ENCODE measurements around the gene SHOC1.
"Not testable (repeated sequence)": the region's sequence is repeated elsewhere in the genome, so short reads cannot be mapped to it uniquely, and the experiment has no call there.

SHOC1 gene

DNA sequence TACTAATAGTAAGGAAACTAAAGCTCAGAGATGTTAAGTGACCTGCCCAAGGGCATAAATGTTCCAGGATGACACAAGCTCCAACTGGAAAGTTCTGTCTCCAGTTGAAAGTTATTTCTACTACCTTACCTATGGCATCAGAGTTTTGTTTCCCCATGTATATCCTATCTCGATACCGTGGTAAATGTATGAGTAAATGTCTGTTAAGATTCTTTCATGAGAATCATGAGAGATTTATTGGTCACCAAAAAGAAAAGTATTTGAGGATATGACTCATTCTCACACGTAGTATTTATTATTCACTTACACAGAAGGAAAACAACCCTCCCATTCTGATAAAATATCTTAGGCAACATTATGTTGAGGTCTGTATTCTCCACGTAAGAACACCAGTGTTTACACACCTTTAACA lies 11.1 kb upstream of the SHOC1 start:
- no peak for DNase-seq (ENCODE audit: insufficient read length, low spot score)
- no peak for FAIRE-seq

- FAIRE-seq (no peak), DNase-seq (ENCODE audit: insufficient read length, low spot score) (no peak)
Observed at GRCh38 chr9:111805262-111805661, 10.5 kb upstream of the SHOC1 start.

- no peak for FAIRE-seq
- DNase-seq (ENCODE audit: insufficient read length, low spot score) = no peak
Observed at GRCh38 chr9:111804636-111805035, 9.9 kb upstream of the SHOC1 start.

GRCh38 chr9:111803924-111804323 lies 9.2 kb upstream of the SHOC1 start:
- DNase-seq (ENCODE audit: insufficient read length, low spot score) (no peak), FAIRE-seq (no peak)

GRCh38 chr9:111799915-111800526 lies 5.3 kb upstream of the SHOC1 start:
- no peak for FAIRE-seq

DNA sequence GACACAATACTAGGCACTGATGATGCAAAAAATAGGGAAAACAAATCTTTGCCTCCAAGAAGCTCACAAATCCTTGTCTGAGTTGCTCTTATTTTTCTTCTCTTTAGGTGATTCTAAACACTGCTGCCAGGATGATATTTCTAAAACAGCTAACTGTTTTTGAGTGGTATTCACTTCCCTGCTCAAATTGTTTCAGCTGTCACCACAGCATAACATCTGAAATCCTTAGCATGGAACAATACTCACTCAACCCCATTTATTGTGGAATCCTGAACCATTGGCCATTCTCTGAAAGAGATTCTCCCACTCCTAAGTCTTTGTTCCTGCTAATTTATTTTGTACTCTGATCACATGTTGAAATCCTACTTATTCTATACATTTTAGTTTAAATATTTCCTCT lies 4.8 kb upstream of the SHOC1 start:
- DNase-seq (ENCODE audit: insufficient read length, low spot score) (no peak), FAIRE-seq (no peak)

More at GRCh38 chr9:111799915-111800526, 5.3 kb upstream of the SHOC1 start:
- DNase-seq (ENCODE audit: insufficient read length, low spot score) = no peak

GRCh38 chr9:111798786-111799185 lies 4.0 kb upstream of the SHOC1 start:
- DNase-seq (ENCODE audit: insufficient read length, low spot score) (no peak), FAIRE-seq (no peak)

- DNase-seq (ENCODE audit: insufficient read length, low spot score) (no peak), FAIRE-seq (no peak)
Observed at GRCh38 chr9:111795557-111795839, 761 bp upstream of the SHOC1 start.

DNA sequence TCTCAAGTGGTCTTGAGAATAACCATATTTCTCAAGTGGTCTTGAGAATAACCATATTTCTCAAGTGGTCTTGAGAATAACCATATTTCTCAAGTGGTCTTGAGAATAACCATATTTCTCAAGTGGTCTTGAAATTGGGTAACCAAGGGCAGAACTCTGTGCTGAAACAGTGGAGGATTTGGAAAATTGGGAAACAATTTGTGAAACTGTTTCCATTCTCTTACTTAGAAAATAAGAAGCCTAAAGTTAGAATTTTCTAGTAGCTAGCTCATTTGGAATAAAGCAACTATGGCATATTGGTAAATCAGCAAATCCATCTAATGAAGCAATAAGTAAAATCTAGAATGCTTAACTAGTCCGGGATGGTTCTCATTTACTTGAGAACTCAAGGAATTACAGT lies 2.9 kb downstream of the SHOC1 start:
- not testable (repeated sequence) for DNase-seq (ENCODE audit: insufficient read length, low spot score); FAIRE-seq

- DNase-seq (ENCODE audit: insufficient read length, low spot score) = no peak
- no peak for FAIRE-seq
Observed at GRCh38 chr9:111789881-111790280, 4.9 kb downstream of the SHOC1 start.

DNA sequence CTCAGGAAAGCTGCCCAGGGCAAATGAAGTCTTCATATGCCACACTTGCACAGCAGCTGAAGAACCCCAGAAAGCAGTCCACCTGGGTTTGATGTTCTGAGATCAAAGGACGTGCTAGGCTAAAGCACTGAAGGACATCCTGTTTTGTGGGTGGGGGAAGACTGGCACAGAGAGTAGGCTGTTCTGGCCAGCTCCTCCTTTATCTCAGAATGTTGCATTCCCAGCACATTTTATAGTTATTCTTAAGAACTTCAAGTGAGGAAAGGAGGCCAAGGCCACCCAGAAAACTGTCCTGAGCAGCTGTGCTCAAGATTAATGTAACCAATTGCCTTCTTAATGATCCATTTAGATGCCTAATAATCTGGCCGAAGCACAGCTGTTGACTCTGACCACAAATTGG lies 10.9 kb downstream of the SHOC1 start:
- FAIRE-seq (no peak), DNase-seq (ENCODE audit: insufficient read length, low spot score) (no peak)

- no peak for DNase-seq (ENCODE audit: insufficient read length, low spot score)
- FAIRE-seq = no peak
Observed at GRCh38 chr9:111783424-111783823, 11.3 kb downstream of the SHOC1 start.

- FAIRE-seq = no peak
- DNase-seq (ENCODE audit: insufficient read length, low spot score) = no peak
Observed at GRCh38 chr9:111766066-111766465, 28.7 kb downstream of the SHOC1 start.

DNA sequence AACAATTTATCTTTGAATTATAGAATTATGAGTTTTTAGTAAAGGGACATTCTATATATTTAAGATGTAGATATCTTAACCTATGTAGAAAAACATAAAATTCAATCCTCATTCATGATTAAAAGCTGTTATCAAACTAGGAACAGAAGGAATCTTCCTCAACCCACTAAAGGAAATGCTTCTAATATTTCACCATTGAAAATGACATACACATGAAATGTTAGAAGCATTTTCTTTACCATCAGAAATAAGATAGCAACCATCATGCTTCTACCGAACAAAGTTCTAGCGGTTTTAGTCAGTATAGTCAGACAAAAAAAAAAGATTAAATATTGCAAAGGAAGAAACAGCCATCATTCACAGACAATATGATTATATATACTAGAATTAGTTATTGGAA lies 32.2 kb downstream of the SHOC1 start:
- DNase-seq (ENCODE audit: insufficient read length, low spot score) (no peak), FAIRE-seq (no peak)

DNA sequence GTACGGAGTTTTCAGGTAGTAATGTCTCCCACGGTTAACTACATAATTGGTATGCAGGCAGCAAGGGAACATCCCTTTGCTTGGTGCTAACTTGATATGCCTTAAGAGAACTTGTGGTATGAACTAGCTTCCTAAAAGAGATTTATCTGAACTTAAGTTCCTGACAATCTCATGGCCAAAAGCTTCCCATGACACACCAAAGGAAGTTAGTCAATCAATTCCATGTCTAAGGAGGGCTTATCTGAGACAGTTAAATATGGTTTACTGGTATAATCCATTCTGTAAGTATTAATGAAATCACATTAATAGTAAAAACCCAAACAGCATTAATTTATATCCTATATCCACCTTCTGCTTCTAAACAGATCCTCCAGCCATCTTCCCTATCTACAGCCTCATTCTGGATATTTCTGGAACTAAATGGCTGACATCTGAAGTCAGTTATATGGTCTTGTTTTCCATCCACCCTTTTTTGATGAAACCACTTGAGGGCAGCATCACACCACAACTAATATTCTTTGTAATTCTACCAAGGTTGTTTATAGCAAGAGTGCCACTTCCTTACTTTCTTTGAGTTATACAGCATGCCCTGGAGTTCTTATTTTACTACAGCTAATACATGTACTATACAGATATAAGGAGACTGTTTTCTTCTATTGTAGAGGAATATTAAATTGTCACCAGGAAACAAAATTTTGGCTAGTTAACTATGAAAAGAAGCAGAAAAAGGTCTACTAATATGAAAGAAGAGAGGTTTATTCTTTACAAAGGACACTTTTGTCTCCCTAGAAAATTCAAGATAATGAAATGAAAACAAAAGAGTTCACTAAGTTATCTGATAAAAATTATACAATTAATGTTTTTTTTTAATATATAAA lies 34.7 kb downstream of the SHOC1 start:
- FAIRE-seq (peak; percentile 92), DNase-seq (ENCODE audit: insufficient read length, low spot score) (peak; percentile 9)

- FAIRE-seq (no peak), DNase-seq (ENCODE audit: insufficient read length, low spot score) (no peak)
Observed at GRCh38 chr9:111754800-111755199, 39.9 kb downstream of the SHOC1 start.

DNA sequence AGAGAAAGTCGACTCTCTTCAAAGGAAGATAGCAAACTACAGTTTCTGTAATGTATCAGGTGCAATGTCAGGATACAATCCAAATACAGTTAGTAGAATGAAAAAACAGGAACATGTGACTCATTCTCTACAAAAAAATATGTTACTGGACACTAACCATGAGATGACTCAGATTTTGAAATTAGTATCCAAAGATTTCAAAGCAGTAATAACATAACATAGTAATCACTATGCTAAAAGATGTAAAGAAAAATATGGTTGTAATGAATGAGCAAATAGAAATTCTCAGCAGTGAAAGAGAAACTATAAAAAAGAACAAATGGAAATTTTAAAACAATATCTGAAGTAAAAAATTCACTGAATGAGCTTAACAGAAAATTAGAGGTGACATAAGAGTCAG lies 42.3 kb downstream of the SHOC1 start:
- no peak for FAIRE-seq
- DNase-seq (ENCODE audit: insufficient read length, low spot score) = no peak
